HL-60 (cell line): ENCODE measurements around the gene PRKAG2.

Source experiments
- DNase-seq, 2 experiments: peaks; one replicate each; pipeline ENCODE4 v3.0.0-alpha.2; 2010 to 2020; ENCODE audit warnings: low read depth in 1 of 2, low spot score in 1 of 2
- H3K27ac ChIP-seq: fragments of 250-450 bp; sonication (Bioruptor Pico); replicated peaks from 2 replicates; pipeline ENCODE4 v1.5.1; 2020; ENCODE audit warnings: mild to moderate bottlenecking, moderate library complexity
- H3K27me3 ChIP-seq: fragments of 250-450 bp; sonication (Bioruptor Pico); 2 replicates; pipeline ENCODE4 v1.5.1; 2021; ENCODE audit warnings: mild to moderate bottlenecking, moderate library complexity; ENCODE audit not compliant: insufficient read depth, poor library complexity, severe bottlenecking
- H3K4me3 ChIP-seq: replicated peaks from 2 replicates; pipeline ENCODE4 v1.5.1; 2011; ENCODE audit warnings: mild to moderate bottlenecking, control low read depth, low read length; ENCODE audit not compliant: insufficient read depth
- CTCF ChIP-seq: IDR thresholded peaks from one replicate; pipeline ENCODE4 v1.5.1; 2011; ENCODE audit warnings: low read length, control low read depth, inconsistent platforms; ENCODE audit not compliant: insufficient read depth
- GABPA ChIP-seq: IDR thresholded peaks from 2 replicates; pipeline ENCODE4 v1.6.1; 2012; ENCODE audit warnings: low read depth
- POLR2AphosphoS5 ChIP-seq: IDR thresholded peaks from 2 replicates; pipeline ENCODE4 v1.6.1; 2012; ENCODE audit warnings: low read depth
- REST ChIP-seq: IDR thresholded peaks from 2 replicates; pipeline ENCODE4 v1.6.1; 2012; ENCODE audit warnings: low read depth; ENCODE audit not compliant: insufficient replicate concordance
- SPI1 ChIP-seq: IDR thresholded peaks from 2 replicates; pipeline ENCODE4 v1.6.1; 2012; ENCODE audit warnings: low read depth, mild to moderate bottlenecking, borderline replicate concordance

PRKAG2 gene

GRCh38 chr7:151849008-151849878 is 27.7 kb downstream of the PRKAG2 start:
- Histone ChIP-seq H3K4me3 (no peak overlapping the region), H3K27ac (no peak overlapping the region), H3K27me3 (no peaks in the 10 kb centered on the region)
- DNase-seq, result no peak
- no peak for TF ChIP-seq SPI1
- TF ChIP-seq REST, result no peak

- H3K27ac ChIP-seq, result no peak overlapping the region
- TF ChIP-seq REST (no peak), SPI1 (no peak), GABPA (no peak), POLR2AphosphoS5 (no peak), CTCF (no peak)
- H3K4me3 ChIP-seq, result no peak overlapping the region
- no peak for DNase-seq
- no peaks in the 10 kb centered on the region for H3K27me3 ChIP-seq
These were observed 29.2 kb downstream of the PRKAG2 start for GRCh38 chr7:151847681-151848081.

GRCh38 chr7:151847136-151847535 is 29.8 kb downstream of the PRKAG2 start:
- Histone ChIP-seq H3K27ac (no peak overlapping the region), H3K27me3 (no peaks in the 10 kb centered on the region), H3K4me3 (no peak overlapping the region)
- TF ChIP-seq SPI1, result no peak
- TF ChIP-seq POLR2AphosphoS5, result no peak
- TF ChIP-seq REST, result no peak
- TF ChIP-seq GABPA, result no peak
- no peak for TF ChIP-seq CTCF
- DNase-seq, result no peak
